ENCODE results near the gene TRAM1L1. TPM values are rescaled to one million over a fixed set of nuclear protein-coding genes. Genes with fewer than 3 reads are reported as not detected.

Gene TRAM1L1
- polyA plus RNA-seq (ENCODE audit: insufficient read length in 4 of 4), result 10 to 100 TPM; 13.3 to 21.9 (median 16.4) TPM

- DNase-seq (ENCODE audit: low read depth in 4 of 4, low spot score in 2 of 4), result peak; percentile 53 to 75 (median 72)
These were observed at the start of gene TRAM1L1 for GRCh38 chr4:117084866-117085701. TRAM1L1 (minus strand) TSS chr4:117085576; CDS start chr4:117085393, 183 bp downstream.

GRCh38 chr4:117134386-117134785, 49.0 kb upstream of the TRAM1L1 start:
- peak; percentile 28 to 66 (median 49) for DNase-seq (ENCODE audit: low read depth in 4 of 4, low spot score in 2 of 4)

DNA sequence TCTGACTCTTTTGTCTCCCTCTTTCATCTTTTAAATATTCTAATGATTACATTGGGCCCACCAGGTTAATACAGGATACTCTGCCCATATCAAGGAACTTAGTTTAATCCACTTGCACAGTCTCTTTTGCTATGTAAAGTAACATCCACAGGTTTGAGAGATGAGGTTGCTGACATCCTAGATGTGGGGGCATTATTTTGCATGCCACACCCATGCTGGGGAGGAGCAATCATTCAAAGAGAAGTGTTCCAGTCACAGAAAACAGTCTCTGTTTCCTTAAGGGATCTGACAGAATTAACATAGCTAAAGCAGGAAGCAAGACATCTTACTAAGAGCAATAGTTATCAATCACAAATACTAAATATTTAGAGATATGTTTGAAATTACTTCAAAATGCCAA, 11.5 kb upstream of the TRAM1L1 start:
- no peak for DNase-seq (ENCODE audit: low read depth in 4 of 4, low spot score in 2 of 4)

DNA sequence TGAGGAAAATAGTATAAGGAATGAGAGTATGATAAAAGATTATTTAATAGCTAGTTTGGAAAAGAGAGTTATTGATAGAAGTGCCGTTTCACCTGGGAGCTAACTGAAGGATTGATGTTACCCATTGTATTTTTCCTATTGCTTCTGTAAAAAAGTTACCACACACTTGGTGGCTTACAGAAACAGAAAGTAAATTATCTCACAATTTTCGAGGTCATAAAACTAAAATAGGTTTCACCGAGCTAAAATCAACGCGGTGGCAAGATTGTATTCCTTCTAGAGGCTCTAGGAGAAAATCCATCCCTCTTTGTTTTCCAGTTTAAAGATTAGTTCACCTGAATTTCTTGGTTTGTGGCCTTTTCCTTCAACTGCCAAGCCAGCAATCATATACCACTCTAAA, 11.1 kb upstream of the TRAM1L1 start:
- DNase-seq (ENCODE audit: low read depth in 4 of 4, low spot score in 2 of 4), result no peak

DNA sequence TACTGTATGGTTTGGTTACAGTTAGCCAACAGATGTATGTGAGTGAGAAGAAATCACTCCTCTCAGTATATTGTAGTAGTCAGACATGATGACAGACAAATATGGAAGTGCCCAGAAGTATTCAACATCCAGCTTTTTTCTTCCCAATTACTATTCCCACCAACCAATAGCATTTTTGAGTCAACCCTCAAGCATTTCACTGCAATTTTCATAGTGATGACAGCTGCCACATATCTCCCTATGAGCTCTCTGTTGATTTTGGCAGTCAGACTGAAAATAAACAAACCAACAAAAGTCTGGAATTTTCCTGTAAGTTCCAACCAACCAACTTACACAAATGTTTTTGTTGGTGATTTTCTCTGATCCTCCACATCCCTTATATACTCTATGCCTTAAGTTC, 8.2 kb upstream of the TRAM1L1 start:
- DNase-seq (ENCODE audit: low read depth in 4 of 4, low spot score in 2 of 4), result no peak

GRCh38 chr4:117077760-117078159, 7.6 kb downstream of the TRAM1L1 start:
- no peak for DNase-seq (ENCODE audit: low read depth in 4 of 4, low spot score in 2 of 4)

- no peak for DNase-seq (ENCODE audit: low read depth in 4 of 4, low spot score in 2 of 4)
These were observed 17.3 kb downstream of the TRAM1L1 start for GRCh38 chr4:117068120-117068519.

DNA sequence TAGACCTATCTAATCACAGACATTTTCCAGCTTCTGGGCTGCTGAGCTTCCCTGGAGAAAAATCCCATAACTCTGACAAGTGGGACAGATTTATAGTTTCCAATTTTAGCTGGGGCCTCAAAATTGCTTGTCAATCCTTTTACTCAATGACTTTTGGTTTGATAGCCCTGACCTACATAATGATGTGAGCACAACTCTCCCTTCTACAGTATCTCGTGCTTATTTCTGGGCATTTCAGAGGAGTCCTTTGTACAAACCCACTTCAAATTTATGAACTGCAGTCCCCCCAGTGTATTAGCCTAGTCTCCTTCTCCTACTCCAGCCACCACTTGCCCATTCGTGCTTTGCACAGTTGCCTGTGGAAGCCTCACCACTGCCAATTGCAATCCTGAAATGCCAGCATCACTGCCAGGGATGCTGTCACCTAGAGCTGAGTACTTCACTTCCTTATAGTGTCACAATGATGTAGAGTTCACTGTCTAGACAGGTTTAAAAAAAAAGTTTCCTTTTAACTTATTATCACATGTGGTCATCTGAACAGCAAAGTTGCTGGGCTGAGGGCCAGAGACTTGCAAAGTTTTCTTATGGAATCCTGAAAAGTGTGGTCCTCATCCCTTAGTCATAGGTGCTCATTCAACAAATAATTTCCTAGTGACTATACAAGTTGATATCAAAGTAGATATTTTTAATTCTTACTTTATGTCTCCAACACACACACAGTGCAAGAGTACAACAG, 21.2 kb downstream of the TRAM1L1 start:
- no peak for DNase-seq (ENCODE audit: low read depth in 4 of 4, low spot score in 2 of 4)

DNA sequence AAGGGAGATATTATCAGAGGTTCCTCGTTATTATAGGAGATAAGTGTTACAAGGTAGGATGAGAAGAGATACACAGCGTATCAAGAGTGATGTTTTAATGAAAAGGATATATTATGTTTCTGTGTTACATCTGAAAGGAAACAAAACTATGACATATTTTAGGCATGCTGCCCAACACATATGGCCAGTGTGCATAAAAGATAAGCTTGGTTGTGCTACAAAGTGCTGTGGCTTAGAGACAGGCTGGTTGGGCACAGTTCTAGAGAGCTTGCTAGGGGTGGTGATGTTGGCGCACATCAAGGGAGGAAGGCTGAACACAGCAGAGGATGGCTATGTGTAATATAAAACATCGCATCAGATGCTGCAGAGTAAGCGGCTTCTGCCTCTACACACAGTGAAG, 42.4 kb downstream of the TRAM1L1 start:
- DNase-seq (ENCODE audit: low read depth in 4 of 4, low spot score in 2 of 4), result no peak

Measured in left renal cortex interstitium (tissue), 4 donors.